Measurements from ENCODE around the gene FAF1.

DNA sequence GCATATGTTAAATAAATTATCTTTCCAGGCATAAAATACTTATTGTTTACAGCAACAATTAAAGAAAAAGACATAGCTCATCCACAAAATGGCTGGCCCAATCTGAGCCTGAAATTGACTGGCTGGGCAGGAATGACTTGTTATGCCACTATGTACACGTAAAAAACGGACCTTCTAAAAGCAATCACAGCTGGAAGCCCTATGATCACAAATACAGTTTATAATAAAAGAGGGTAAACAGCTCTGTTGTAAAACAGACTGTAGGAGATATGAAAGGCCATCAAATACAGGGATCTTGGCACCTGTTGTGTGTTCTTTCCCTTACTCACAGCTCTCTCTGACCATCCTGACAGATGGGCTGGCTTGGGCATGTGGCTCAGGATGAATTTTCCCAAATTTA is 466.4 kb downstream of the FAF1 start:
- TF ChIP-seq, protein P1, sequence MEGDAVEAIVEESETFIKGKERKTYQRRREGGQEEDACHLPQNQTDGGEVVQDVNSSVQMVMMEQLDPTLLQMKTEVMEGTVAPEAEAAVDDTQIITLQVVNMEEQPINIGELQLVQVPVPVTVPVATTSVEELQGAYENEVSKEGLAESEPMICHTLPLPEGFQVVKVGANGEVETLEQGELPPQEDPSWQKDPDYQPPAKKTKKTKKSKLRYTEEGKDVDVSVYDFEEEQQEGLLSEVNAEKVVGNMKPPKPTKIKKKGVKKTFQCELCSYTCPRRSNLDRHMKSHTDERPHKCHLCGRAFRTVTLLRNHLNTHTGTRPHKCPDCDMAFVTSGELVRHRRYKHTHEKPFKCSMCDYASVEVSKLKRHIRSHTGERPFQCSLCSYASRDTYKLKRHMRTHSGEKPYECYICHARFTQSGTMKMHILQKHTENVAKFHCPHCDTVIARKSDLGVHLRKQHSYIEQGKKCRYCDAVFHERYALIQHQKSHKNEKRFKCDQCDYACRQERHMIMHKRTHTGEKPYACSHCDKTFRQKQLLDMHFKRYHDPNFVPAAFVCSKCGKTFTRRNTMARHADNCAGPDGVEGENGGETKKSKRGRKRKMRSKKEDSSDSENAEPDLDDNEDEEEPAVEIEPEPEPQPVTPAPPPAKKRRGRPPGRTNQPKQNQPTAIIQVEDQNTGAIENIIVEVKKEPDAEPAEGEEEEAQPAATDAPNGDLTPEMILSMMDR (conservative IDR thresholded peaks at IDR 0.05 in 1 of 2, IDR thresholded peaks at IDR 0.05 in 1 of 2; ENCODE audit: low read depth in 1 of 2, low read length in 2 of 2): no peak
- TF ChIP-seq EZH2 (IDR thresholded peaks at IDR 0.05; ENCODE audit: low read length, missing control alignments): no peak
